Cerebellar cortex (tissue), 1 donor: ENCODE data around the gene ZNF467.
A peak's percentile ranks its signal among the peaks of the same experiment; 100 is the strongest.

Experiments used
- DNase-seq: peaks from one replicate; pipeline ENCODE4 v3.0.0-alpha.2; 2015; ENCODE audit warnings: low spot score

Gene ZNF467

DNA sequence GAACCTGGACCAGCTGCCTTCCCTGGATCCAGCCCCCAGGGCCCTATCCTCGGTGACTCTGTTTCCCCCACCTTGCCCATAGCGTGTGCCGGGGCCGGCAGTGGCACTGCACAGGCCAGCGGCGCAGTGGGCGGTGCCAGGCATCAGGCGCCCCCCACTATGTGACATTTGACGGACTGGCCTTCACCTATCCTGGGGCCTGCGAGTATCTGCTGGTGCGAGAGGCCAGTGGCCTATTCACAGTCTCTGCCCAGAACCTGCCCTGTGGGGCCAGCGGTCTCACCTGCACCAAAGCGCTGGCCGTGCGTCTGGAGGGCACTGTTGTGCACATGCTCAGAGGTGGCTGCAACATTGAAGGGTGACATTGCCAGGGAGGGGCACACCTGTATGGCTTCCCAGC lies 12.0 kb upstream of the ZNF467 start:
- no peak for DNase-seq

DNA sequence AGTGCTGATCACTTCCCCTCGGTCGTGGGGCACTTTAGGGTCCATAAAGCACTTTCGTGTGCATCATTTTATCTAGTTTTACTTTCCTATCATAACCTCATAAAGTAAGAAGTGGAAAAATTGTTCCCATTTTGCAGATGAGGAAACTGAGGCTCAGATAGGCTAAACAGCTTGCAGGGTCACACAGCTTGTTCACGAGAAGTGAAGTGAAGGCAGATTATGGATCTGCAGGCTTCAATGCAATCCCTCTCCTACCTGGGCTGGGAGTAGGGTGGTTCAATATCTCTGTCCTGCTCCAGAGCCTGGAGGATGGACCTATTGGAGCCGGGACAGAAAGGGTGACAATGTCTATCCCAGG lies 10.8 kb upstream of the ZNF467 start:
- DNase-seq = no peak

DNA sequence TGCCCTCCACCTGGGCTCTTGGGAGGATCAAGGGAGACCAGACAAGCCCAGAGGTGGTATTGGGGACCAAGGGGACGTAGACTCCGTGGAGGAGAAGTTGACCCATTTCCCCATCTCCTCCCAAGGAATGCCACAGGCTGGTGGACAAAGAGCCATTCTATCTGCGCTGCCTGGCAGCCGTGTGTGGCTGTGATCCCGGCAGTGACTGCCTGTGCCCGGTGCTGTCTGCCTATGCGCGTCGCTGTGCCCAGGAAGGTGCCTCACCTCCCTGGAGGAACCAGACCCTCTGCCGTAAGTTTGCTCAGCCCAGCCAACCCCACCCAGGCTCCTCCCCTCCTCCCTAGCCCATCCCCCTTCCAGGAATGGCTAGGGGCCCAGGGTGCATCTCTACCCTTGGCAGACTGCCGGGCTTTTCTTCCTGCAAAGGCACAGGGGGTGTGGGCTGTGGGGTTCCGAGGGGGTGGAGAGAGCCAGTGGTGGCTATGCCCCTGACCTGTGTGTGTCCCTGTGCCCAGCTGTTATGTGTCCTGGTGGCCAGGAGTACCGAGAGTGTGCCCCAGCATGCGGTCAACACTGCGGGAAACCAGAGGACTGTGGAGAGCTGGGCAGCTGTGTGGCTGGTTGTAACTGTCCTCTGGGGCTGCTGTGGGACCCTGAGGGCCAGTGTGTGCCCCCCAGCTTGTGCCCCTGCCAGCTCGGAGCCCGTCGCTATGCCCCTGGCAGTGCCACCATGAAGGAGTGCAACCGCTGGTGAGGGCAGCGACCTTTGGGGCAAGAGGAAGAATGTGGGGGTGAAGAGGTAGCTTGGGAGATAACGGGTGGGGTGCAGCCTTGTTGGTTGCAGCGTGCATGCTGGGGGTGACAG lies 10.2 kb upstream of the ZNF467 start:
- no peak for DNase-seq

DNA sequence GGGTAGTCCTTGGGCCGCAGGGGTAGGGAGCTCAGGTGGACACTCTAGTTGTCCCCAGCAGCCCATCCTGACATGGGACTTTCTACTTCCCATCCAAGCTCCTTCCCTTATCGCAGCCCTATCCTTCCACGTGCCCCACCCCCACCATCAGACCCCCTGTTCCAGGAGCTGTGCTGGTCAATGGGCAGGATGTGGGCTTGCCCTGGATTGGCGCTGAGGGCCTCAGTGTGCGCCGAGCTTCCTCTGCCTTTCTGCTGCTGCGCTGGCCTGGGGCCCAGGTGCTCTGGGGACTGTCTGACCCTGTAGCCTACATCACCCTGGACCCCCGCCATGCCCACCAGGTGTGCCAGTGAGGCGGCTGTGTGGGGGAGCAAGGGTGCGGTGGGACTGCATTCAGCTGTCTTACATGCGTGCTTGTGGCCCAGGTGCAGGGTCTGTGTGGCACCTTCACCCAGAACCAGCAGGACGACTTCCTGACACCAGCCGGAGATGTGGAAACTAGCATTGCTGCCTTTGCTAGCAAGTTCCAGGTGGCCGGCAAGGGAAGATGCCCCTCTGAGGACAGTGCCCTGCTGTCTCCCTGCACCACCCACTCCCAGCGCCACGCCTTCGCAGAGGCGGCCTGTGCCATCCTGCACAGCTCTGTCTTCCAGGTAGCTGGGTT lies 9.4 kb upstream of the ZNF467 start:
- no peak for DNase-seq

DNA sequence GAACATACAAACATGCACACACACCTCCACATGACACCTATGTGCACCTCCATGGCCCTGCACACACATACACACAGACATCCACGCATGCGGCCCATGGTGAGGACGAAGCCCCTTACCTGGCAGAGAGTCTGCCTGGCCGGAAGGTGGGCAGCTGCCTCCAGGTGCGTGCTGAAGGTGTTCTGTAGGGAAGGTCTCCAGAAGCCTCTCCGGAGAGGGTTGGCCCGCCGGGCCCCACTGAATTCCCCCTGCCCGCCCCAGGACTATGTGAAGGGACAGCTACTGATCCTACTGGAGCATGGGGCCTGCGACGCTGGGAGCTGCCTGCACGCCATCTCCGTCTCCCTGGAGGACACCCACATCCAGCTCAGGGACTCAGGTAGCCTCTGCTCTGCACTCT lies 8.5 kb upstream of the ZNF467 start:
- no peak for DNase-seq

DNA sequence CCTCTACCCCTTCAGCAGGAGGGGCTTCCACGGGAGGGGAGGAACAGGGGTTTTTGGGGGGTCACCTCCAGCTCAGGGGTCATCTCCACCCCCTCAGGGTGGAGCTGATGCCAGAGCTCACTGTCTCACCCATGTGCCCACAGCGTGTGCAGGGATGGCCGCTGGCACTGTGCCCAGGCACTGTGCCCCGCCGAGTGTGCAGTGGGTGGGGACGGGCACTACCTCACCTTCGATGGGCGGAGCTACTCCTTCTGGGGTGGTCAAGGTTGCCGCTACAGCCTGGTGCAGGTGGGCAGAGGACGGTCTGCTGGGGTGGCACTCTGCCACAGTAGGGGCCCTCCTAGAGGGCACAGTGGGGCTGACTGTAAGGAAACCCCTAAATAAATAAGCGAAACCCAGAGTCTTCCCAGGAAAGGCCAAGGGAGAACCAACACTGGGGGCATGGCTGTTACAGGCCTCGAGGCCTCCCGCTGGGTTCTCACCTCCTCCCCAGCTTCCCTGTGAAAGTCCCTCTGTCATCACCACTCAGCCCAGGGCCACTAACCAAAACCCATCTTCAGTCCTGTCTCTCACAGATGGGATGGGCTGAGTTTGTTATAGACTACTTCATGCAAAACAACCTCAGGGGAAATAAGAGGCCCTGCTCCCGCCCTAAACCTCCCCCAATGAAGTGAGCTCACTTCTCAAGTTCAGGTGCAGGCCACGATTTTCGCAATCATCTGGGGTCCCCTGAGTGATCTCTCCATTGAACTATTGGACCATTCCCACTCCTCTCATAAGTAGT lies 7.4 kb upstream of the ZNF467 start:
- DNase-seq = no peak

DNA sequence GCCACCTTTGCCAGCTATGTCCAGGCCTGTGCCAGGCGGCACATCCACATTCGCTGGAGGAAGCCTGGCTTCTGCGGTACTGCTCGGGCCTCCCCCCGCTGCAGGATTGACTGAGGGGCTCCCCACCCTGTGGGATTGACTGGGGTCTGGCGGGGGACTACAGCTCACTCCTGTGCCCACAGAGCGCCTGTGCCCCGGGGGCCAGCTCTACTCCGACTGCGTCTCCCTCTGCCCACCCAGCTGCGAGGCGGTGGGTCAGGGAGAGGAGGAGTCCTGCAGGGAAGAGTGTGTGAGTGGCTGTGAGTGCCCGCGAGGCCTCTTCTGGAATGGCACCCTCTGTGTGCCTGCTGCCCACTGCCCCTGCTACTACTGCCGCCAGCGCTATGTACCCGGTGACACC lies 6.7 kb upstream of the ZNF467 start:
- DNase-seq = no peak

DNA sequence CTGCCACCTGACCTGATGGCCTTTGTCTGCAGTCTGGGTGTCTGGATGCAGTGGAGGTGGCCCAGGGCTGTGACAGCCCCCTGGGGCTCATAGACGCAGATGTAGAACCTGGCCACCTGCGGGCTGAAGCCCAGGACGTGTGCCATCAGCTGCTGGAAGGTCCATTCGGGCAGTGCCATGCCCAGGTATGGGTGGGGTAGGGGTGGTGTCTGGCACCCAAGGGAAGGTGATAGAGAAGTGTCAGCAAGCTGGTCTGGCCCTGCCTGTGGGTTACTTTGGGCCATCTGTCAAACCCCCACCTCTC lies 6.1 kb upstream of the ZNF467 start:
- no peak for DNase-seq

DNA sequence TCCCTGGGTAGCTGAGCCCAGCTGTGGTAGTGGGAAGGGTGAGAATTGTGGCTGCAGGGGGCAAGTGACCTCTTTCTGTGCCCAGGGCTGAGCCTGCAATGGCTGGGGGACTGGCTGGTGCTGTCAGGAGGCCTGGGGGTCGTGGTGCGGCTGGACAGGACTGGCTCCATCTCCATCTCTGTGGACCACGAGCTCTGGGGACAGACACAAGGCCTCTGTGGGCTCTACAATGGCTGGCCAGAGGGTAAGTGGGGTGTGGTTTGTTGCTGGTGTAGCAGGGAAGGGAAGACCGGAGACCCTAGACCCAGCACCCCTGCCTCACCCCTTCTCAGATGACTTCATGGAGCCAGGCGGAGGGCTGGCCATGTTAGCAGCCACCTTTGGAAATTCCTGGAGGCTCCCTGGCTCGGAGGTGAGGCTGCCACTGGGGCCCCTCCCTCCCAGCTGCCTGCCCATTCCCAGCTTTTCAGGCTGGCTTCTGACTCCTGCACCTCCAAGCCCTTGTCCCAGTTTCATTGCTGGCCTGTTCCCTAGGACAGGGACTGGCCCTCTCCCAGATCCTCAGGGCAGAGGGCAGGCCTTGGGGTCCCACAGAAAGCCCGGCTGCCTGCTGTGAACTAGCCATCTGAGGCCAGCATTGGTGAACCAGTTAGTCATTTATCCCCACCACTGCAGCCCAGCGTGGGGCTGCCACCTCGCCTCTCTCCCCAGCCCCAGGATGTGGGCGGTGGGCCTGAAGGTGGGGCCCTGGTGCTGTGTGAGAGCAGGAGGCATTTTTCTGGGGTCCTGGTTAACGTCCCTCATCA lies 5.5 kb upstream of the ZNF467 start:
- no peak for DNase-seq

DNA sequence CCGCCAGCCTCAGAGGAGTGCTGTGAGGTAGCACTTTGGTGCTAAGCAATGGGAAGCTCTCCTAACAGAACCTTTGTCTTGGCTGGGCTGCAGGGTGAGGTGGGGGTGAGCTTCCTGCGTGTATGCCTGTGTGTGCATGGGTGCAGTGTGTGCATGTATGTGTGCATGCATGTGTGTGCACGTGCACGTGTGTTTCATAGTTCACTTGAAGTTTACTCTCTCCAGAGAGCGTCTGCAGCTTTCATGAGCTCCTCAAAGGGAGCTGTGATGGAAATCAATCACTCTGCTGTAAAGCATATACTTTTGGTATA lies 4.9 kb upstream of the ZNF467 start:
- DNase-seq = no peak

DNA sequence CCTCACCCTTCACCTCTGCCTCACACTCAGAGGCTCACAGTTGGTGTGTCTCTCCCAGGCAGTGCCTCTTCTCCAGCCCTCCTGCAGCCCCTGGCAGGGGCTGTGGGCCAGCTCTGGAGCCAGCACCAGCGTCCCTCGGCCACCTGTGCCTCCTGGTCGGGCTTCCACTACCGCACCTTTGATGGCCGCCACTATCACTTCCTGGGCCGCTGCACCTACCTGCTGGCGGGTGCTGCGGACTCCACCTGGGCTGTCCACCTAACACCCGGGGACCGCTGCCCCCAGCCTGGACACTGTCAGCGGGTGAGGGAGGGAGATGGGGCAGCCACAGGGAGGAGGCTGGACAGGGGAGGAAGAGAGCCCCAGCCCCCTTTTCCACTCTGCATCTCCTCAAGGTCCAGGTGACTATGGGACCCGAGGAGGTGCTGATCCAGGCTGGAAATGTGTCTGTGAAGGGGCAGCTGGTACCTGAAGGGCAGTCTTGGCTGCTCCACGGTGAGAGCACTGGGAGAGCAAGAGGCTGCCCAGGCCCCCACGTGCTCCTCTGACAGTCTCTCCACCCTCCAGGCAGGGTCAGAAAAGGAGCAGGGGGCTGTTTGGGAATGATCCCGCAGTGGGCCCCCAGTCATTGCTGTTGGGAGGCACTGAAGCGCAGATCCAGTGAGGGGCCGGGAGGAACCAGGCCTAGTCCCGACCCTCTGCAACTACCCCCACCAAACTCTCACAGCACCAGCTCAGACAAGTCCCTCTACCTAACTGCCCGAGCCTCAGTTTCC lies 4.4 kb upstream of the ZNF467 start:
- DNase-seq = no peak

DNA sequence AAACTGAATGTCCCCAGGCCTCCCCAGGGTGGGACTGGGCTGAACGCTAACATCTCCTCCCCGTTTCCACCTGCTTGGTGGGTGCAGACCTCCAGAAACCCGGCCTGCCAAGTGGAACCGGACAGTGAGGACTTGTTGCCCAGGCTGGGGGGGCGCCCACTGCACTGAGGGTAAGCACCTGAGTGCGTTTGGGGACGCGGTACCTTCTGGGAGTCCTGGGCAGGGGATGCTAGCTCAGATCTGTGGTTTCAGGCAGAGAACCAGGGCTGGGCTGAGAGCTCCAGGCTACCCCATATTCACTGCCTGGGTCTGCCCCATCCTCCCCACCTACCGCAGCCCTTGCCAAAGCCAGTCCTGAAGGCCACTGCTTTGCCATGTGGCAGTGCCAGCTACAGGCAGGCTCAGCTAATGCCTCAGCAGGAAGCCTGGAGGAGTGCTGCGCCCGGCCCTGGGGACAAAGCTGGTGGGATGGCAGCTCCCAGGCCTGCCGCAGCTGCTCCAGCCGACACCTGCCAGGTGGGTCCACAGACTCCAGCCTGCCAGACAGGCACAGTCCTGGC lies 3.5 kb upstream of the ZNF467 start:
- no peak for DNase-seq

DNA sequence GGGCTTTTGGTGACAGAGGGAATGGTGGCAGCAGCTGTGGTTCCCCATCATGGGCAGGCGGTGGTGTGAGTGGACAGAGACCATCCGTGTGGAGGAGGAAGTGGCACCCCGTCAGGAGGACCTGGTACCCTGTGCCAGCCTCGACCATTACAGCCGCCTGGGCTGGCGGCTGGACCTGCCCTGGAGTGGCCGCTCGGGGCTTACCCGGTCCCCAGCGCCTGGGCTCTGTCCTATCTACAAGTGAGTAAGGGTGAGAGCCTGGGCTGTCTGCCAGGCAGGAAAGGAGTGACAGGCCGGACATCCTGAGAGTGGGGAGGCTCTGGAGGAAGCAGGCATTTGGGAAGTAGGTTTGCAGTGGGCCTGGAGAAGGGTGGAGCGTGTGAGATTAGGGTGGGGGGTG lies 2.9 kb upstream of the ZNF467 start:
- no peak for DNase-seq

DNA sequence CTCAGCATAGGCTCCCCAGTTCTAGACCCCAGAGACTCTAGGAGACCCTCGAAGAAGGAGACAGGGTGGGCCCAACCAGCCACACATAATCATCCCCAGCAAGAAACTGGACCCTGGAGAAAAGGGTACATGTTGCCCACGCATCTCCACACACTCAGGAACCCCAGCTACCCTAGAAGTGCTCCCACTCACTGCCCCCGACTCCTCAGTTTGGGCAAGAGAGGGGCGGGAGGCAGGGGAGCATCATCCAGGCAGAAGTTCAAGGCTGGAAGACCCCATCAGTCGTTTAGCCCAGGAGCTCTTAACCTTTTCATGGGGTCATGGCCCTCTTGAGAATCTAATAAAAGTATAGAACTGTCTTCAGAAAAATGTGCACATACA lies 1.8 kb upstream of the ZNF467 start:
- DNase-seq = no peak

DNA sequence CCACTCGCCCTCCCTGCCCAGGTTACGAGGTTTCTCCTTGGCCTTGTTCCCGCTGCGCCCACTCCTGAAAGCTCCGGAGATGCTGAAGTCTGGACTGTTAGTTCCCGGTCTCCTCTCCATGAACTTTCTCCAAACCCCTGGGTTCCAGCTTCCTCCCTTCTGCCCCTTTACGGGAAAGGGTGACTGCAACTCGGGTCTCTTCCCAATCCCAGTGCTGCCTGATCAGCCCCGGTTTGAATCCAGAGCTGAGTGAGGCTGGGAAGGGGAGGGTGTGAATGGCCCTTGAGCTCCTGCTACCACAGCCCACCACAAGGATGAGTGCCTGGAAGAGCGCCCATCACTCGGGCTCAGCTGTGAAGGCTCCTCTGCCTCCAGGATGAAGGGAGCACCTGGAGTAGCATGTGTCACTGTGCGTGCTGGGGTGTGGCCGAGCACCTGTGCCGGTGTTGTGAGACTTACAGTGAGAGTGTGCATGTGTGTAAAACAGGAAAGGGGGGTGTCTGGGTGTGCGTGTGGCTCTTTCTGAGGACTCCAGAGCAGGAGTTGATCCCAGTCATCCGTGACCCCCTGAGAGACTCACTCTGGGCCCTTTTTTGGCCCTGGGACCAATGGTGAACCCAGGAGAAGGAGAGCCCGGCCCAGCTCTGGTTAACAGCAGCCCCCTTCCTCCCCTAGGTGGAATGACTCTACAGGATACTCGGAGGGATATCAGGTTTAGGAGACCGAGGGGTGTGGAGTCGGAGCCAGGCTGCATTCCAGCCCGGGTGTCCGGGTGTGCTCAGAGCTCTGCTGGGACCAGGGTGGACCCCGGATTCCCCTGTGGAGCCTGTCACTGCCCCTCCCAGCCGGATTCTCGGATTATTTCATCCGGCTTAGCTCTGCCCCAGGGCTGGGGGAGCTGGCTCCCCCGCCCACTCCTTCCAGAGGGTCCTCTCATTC lies 1.1 kb upstream of the ZNF467 start:
- DNase-seq = peak; percentile 54

DNA sequence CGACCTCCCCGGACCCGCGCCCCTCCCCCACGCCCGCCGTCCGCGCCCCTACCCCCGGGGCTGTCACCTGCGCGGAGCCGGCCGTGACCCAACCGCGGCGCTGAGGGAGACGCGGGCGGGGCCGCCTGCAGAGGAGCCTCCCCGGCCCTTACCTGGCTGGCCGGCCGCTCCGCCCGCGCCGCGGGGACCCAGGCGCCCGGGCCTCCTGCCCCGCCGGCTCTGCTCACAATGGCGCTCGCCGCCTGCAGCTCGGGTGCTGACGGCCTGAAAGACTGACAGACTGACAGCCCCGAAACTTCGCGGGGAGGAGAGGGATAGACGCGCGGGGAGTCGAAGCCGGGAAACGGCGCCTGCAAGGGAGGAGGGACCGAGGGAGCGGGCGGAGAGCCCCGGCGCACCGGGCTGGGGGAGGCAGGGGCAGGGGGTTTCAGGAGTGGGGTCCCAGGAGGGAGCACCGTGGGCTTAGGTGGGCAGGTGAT lies 393 bp downstream of the ZNF467 start:
- no peak for DNase-seq

DNA sequence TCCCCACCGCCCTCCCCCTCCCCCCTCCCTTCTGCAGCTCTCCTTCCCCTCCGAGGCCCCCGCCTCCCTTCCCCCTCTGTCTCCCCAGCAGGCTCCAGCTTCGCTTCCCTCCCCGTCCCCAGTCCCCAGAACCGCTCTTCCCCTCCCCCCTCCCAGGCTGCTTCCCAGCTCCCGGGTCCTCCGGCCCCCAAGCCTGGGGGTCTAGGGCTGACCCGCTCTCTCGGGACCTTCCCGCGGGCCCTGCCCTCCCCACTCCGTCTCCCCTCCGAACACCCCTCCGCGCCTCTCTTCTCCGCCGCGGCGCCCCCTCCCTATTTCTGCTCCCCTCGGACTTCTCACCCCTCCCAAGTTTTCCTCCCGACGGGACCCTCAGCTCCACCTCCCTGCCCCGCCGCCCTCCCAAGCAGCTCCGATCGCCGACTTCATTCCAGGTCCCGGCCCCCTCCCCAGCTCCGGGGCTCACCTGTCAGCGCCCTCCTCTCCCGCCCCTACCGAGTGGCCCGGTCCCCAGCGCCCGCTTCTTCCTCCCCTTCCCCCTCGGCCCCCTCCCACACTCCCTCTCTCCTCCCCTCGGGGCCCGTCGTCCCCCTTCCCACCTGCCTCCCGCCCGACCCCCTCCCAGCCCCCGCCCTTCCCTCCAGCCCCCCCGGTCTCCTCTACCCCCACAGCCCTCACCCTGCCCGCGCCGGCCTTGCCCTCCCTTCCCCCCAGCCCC lies 990 bp downstream of the ZNF467 start:
- no peak for DNase-seq

DNA sequence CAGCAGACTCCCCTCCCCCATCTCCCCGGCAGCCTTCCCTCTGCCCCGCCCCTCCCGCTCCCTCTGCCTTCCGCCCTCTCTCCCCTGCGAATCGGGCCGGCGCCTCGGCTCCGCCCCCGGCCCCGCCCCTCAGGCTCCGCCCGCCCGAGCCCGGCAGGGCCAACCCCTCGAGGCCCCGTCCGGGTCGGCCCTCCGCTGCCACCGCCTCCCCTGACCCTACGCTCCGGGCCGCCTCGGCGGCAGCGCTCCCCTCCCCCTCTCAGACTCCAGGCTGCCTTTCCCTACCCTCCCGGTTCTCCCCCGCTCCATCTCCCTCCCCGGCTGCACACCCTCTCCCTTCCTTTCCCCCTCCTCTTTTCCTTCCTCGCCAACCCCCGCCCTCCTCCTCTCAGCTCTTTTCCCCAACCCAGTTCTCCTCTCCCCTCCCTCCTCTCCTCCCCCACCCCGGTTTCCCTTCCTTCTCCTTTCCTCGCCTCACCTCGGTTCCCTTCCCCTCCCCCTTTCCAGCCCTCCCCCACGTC lies 1.6 kb downstream of the ZNF467 start:
- DNase-seq = peak; percentile 86
